HepG2 (cell line): ENCODE results near the gene KAZALD1. TPM values are rescaled to one million over a fixed set of nuclear protein-coding genes. Genes with fewer than 3 reads are reported as not detected.

Experiments used
- CAMTA2 ChIP-seq: sonication (generic); formaldehyde crosslinking; IDR thresholded peaks from 2 replicates; pipeline ENCODE4 v1.4.0; 2020; ENCODE audit warnings: mild to moderate bottlenecking, missing genetic modification reagents, borderline replicate concordance
- GMEB2 ChIP-seq: IDR thresholded peaks from 2 replicates; pipeline ENCODE4 v1.6.1; 2016; ENCODE audit warnings: missing biosample characterization, missing genetic modification reagents, low read depth
- MTA1 ChIP-seq: sonication (generic); formaldehyde crosslinking; IDR thresholded peaks from 2 replicates; pipeline ENCODE4 v1.4.0; 2020; ENCODE audit warnings: missing genetic modification reagents, mild to moderate bottlenecking, borderline replicate concordance
- NCOA2 ChIP-seq: sonication (generic); formaldehyde crosslinking; IDR thresholded peaks from 2 replicates; pipeline ENCODE4 v1.8.0; 2022; ENCODE audit warnings: inconsistent platforms
- NFKB2 ChIP-seq: sonication (generic); formaldehyde crosslinking; IDR thresholded peaks from 2 replicates; pipeline ENCODE4 v1.4.0; 2020; ENCODE audit warnings: missing genetic modification reagents, borderline replicate concordance
- SNAI1 ChIP-seq: sonication (generic); formaldehyde crosslinking; IDR thresholded peaks from 2 replicates; pipeline ENCODE4 v1.5.0; 2020; ENCODE audit warnings: mild to moderate bottlenecking, missing genetic modification reagents, borderline replicate concordance
- TCF12 ChIP-seq, 2 experiments: fragments of 450-650 bp in 1 of 2; sonication (generic) in 1 of 2; formaldehyde crosslinking in 1 of 2; IDR thresholded peaks; 2 replicates each; pipeline versions ENCODE4 v1.6.1 to v1.8.0; 2017 to 2022; ENCODE audit warnings: antibody characterized with exemption in 1 of 2, mild to moderate bottlenecking in 1 of 2, missing genetic modification reagents in 1 of 2, moderate library complexity in 1 of 2
- ZBTB25 ChIP-seq: IDR thresholded peaks from 2 replicates; pipeline ENCODE4 v1.6.1; 2018; ENCODE audit warnings: missing genetic modification reagents
- ZBTB4 ChIP-seq: sonication (generic); formaldehyde crosslinking; IDR thresholded peaks from 2 replicates; pipeline ENCODE4 v1.4.0; 2020; ENCODE audit warnings: missing genetic modification reagents, mild to moderate bottlenecking, borderline replicate concordance
- ZNF12 ChIP-seq: sonication (generic); formaldehyde crosslinking; IDR thresholded peaks from 2 replicates; pipeline ENCODE4 v1.5.0; 2020; ENCODE audit warnings: missing genetic modification reagents
- ZNF367 ChIP-seq: sonication (generic); formaldehyde crosslinking; IDR thresholded peaks from 2 replicates; pipeline ENCODE4 v1.4.0; 2020; ENCODE audit warnings: missing genetic modification reagents, borderline replicate concordance
- ZNF674 ChIP-seq: sonication (generic); formaldehyde crosslinking; IDR thresholded peaks from 2 replicates; pipeline ENCODE4 v1.5.0; 2020; ENCODE audit warnings: low read depth, mild to moderate bottlenecking, missing genetic modification reagents
- ZSCAN30 ChIP-seq: sonication (generic); formaldehyde crosslinking; IDR thresholded peaks from 2 replicates; pipeline ENCODE4 v1.5.0; 2020; ENCODE audit warnings: mild to moderate bottlenecking, missing genetic modification reagents
- polyA plus RNA-seq, 8 experiments: library from polyadenylated mRNA; depleted of rRNA in 3 of 8; stranded (reverse) in 7 of 8; unstranded in 1 of 8; fragments of >200 nt; fragmentation: Illumina TruSeq in 4 of 8; extraction: Trizol in 4 of 8; gene quantifications; 2 replicates each; pipeline versions ENCODE4 v1.2.1 to v1.2.3, GENCODE V29; 2011 to 2016; ENCODE audit warnings: low read depth in 4 of 8, missing spikeins in 1 of 8, mixed read lengths in 1 of 8; ENCODE audit not compliant: insufficient read depth in 1 of 8
- total RNA-seq, 5 experiments: library from RNA; depleted of rRNA; stranded (reverse); fragments of >200 nt; fragmentation: Illumina TruSeq; extraction: Trizol; gene quantifications; 2 replicates each; pipeline ENCODE4 v1.2.3, GENCODE V29; 2016; ENCODE audit warnings: low read depth in 1 of 5
- TF ChIP-seq, protein P1 (sequence below): sonication (generic); formaldehyde crosslinking; IDR thresholded peaks from 2 replicates; pipeline ENCODE4 v1.5.1; 2020; ENCODE audit warnings: missing genetic modification reagents, mild to moderate bottlenecking, borderline replicate concordance
- TF ChIP-seq, protein P2 (sequence below): IDR thresholded peaks from 2 replicates; pipeline ENCODE4 v1.6.1; 2016; ENCODE audit warnings: missing compliant biosample characterization, missing genetic modification reagents, borderline replicate concordance

The KAZALD1 gene
- total and polyA plus RNA-seq, 2 of the 13 experiments (the other 11 are each of a cell fraction or from before 2014, with no cell fraction given): 16.7 to 27.7 TPM

DNA sequence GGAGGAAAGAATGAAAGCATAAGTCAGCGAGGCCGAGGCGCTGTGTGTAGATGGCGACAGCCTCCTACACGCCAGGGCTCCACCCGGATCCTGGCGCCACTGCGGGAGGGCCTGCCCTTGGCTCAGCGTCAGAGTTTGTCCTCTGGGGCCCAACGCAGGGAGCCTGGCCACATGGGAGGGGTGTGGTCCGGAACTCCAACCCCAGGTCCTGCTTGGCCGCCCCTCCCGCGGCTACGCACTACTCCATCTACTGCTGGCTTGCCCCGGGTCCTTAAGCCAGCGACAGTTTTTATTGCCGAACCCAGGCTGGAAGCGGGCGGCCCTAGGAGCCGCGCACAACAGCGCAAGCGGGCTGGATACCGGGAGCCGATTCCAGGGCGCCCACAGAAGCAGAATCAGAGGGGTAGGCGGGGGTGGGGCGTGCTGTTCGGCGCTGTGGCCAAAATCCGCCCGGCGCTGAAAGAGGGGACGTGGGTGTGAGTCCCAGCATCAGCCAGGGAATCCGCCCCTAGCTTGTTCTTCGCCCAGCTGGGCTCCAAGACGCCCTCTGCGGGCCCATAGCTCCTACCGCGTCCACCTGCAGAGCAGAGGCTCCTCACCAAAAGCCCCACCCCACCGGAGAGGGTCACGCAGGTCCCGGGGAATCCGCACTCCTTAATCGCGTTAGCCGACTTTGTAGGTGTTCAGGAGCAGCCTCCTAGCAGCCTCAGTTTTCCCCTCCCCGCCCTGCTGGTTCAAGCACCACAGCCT, 4.5 kb downstream of the KAZALD1 start (continued):
- TF ChIP-seq, protein P1, sequence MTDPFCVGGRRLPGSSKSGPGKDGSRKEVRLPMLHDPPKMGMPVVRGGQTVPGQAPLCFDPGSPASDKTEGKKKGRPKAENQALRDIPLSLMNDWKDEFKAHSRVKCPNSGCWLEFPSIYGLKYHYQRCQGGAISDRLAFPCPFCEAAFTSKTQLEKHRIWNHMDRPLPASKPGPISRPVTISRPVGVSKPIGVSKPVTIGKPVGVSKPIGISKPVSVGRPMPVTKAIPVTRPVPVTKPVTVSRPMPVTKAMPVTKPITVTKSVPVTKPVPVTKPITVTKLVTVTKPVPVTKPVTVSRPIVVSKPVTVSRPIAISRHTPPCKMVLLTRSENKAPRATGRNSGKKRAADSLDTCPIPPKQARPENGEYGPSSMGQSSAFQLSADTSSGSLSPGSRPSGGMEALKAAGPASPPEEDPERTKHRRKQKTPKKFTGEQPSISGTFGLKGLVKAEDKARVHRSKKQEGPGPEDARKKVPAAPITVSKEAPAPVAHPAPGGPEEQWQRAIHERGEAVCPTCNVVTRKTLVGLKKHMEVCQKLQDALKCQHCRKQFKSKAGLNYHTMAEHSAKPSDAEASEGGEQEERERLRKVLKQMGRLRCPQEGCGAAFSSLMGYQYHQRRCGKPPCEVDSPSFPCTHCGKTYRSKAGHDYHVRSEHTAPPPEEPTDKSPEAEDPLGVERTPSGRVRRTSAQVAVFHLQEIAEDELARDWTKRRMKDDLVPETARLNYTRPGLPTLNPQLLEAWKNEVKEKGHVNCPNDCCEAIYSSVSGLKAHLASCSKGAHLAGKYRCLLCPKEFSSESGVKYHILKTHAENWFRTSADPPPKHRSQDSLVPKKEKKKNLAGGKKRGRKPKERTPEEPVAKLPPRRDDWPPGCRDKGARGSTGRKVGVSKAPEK (CRISPR knock-in tag): peak; percentile 28; the same call in 1 of the 2 replicates
- TF ChIP-seq ZNF674 (CRISPR knock-in tag) (no peak), ZSCAN30 (no peak), ZNF367 (no peak), NCOA2 (CRISPR knock-in tag) (peak; percentile 71; the same call in 1 of the 2 replicates), MTA1 (CRISPR knock-in tag) (peak; percentile 48; the same call in 1 of the 2 replicates), GMEB2 (CRISPR knock-in tag) (no peak), ZBTB25 (CRISPR knock-in tag) (no peak), ZNF12 (CRISPR knock-in tag) (peak; percentile 52; the same call in 1 of the 2 replicates), ZBTB4 (0 out of 2 replicates have a peak, but pooled peaks have one; percentile 56), CAMTA2 (CRISPR knock-in tag) (peak; percentile 21; the same call in 1 of the 2 replicates), TCF12 (IDR thresholded peaks at IDR 0.05) (no peak), TCF12 (CRISPR knock-in tag; IDR thresholded peaks at IDR 0.05) (no peak), SNAI1 (no peak), NFKB2 (CRISPR knock-in tag) (peak; percentile 63; the same call in 1 of the 2 replicates)
- TF ChIP-seq, protein P2, sequence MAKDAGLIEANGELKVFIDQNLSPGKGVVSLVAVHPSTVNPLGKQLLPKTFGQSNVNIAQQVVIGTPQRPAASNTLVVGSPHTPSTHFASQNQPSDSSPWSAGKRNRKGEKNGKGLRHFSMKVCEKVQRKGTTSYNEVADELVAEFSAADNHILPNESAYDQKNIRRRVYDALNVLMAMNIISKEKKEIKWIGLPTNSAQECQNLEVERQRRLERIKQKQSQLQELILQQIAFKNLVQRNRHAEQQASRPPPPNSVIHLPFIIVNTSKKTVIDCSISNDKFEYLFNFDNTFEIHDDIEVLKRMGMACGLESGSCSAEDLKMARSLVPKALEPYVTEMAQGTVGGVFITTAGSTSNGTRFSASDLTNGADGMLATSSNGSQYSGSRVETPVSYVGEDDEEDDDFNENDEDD (CRISPR knock-in tag): peak; percentile 88
